ENCODE measurements around the gene KRT73. TPM values are rescaled to one million over a fixed set of nuclear protein-coding genes. Genes with fewer than 3 reads are reported as not detected.

The KRT73 gene
- total and polyA plus RNA-seq, 9 of the 15 experiments (the other 6 are each of a cell fraction or from before 2014, with no cell fraction given) = 0.09 to 0.18 (median 0.13) TPM; not detected in 5

DNA sequence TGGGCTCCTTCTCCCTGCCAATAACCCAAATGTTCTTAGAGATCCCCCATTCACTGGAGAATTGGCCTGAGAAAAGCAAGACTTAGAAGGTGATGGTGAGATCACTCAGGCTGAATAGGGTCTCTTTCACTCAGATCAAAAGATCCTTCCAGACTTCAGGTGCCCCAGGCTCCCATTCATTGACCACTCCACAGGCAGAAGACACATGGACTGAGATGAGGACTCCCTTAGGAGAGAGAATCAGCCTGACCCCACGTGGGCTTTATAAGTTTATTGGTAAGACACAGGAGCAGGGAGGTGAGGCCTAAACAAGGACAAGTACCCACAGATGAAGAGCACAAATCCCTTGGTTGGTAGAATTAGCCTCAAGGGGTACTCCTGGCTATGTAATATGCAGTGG is 11.0 kb downstream of the KRT73 start:
- CTCF ChIA-PET (ENCODE audit: low intra/inter-chr PET ratio) = no interaction called here
- FAIRE-seq = no peak

DNA sequence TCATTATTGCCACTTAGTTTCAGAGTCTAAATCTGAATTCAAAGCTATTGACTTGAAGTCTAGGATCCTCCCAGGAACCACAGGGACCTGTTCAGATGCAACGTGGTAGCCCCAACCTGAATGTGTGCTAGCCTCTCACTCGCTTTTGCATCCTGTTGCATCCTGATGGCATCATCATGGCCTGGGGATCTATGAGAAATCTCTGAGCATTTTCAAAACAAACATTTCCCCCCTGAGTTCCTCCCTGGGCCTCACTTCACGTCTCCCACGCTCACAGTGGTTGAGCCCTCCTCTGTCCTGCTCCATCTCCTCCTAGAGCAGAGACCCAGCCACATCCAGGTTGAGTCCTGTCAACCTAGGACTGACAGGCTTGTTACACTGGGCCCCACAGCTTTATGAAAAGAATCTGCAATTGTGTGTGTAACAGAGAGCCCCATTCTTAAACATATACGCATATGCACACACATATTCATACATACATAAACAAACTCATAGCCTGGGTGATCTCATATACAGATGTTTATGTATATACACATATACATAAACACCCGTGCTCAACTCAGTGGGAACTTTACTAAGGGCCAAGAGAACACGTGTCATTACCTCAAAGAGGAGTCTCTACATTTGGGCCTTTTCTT is 11.7 kb downstream of the KRT73 start:
- ChIA-PET POLR2A (interaction anchor here (0.5 kb wide), 1 partner anchor 300 kb away, joined by 4 read pairs; no protein-coding TSS in a partner anchor), CTCF (ENCODE audit: low intra/inter-chr PET ratio) (no interaction called here)
- in situ Hi-C loops (cut with MboI) (no loop called here), intact Hi-C loops (cut with micrococcal nuclease) (no loop called here)
- H3K9me1 ChIP-seq (ENCODE audit: control insufficient read depth, insufficient read depth, low read length) = no peaks in the 10 kb centered on the region
- no peaks in the 10 kb centered on the region for H4K20me1 ChIP-seq (replicated peaks; ENCODE audit: control insufficient read depth, insufficient read depth, low read length)
- no peak for FAIRE-seq
- no peak for DNase-seq (ENCODE audit: extremely low read depth in 1 of 4, low spot score in 3 of 4)
- ATAC-seq = no peak; the same call in 2 of the 3 replicates
- whole genome bisulfite sequencing (ENCODE audit: insufficient coverage, low coverage, missing lambda C conversion rate) = 19% methylated on average over 7 of the region's 7 CpGs
- no peak overlapping the region for H3K4me2 ChIP-seq (ENCODE audit: insufficient read depth, low read length)
- H3K4me3 ChIP-seq = no peak overlapping the region
- no peaks in the 10 kb centered on the region for H3K36me3 ChIP-seq (ENCODE audit: control insufficient read depth, insufficient read depth, low read length)
- H3K27ac ChIP-seq (ENCODE audit: extremely low read depth, low read depth, low read length) = no peak overlapping the region
- H3K9ac ChIP-seq (ENCODE audit: insufficient read depth in 1 of 2, low read depth in 2 of 2, low read length in 2 of 2) = no peak overlapping the region
- no peaks in the 10 kb centered on the region for H3K79me2 ChIP-seq (ENCODE audit: control insufficient read depth, insufficient read depth, low read length)
- peaks cover 0 to 17% of the 10 kb centered on the region in 2 experiments; a peak in 3 of 5 replicates for H3K27me3 ChIP-seq (ENCODE audit: control insufficient read depth in 2 of 2, insufficient read depth in 2 of 2, low read length in 2 of 2)
- BruUV-seq (replicated peaks) = no TSS peak
- H3K4me1 ChIP-seq (replicated peaks in 1 of 2; ENCODE audit: control insufficient read depth in 2 of 2, insufficient read depth in 2 of 2, low read length in 2 of 2) = peaks cover 6 to 7% of the 10 kb centered on the region in 2 experiments; a peak in 4 of 5 replicates
- no peak overlapping the region for H2AFZ ChIP-seq (ENCODE audit: low read depth, low read length)
- H3K9me3 ChIP-seq (replicated peaks; ENCODE audit: control insufficient read depth, insufficient read depth, low read depth, low read length) = no peaks in the 10 kb centered on the region
- TF ChIP-seq ZNF561 (CRISPR knock-in tag; conservative IDR thresholded peaks at IDR 0.05) (no peak), NFATC3 (IDR thresholded peaks at IDR 0.05) (no peak), KAT2B (IDR thresholded peaks at IDR 0.05; ENCODE audit: low read depth, low read length) (no peak), ZNF224 (CRISPR knock-in tag; IDR thresholded peaks at IDR 0.05) (no peak), EGR1 (conservative IDR thresholded peaks at IDR 0.05) (no peak), ZNF764 (CRISPR knock-in tag; IDR thresholded peaks at IDR 0.05; ENCODE audit: low read depth) (no peak), ZBTB17 (CRISPR knock-in tag; IDR thresholded peaks at IDR 0.05) (no peak), CAMTA2 (CRISPR knock-in tag; conservative IDR thresholded peaks at IDR 0.05) (no peak), ETS2 (tag; IDR thresholded peaks at IDR 0.05; ENCODE audit: borderline replicate concordance, poor library complexity, severe bottlenecking) (no peak), GATAD2A (IDR thresholded peaks at IDR 0.05) (no peak)
- TF ChIP-seq, protein P1, sequence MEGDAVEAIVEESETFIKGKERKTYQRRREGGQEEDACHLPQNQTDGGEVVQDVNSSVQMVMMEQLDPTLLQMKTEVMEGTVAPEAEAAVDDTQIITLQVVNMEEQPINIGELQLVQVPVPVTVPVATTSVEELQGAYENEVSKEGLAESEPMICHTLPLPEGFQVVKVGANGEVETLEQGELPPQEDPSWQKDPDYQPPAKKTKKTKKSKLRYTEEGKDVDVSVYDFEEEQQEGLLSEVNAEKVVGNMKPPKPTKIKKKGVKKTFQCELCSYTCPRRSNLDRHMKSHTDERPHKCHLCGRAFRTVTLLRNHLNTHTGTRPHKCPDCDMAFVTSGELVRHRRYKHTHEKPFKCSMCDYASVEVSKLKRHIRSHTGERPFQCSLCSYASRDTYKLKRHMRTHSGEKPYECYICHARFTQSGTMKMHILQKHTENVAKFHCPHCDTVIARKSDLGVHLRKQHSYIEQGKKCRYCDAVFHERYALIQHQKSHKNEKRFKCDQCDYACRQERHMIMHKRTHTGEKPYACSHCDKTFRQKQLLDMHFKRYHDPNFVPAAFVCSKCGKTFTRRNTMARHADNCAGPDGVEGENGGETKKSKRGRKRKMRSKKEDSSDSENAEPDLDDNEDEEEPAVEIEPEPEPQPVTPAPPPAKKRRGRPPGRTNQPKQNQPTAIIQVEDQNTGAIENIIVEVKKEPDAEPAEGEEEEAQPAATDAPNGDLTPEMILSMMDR (IDR thresholded peaks at IDR 0.05 in 2 of 3, conservative IDR thresholded peaks at IDR 0.05 in 1 of 3; ENCODE audit: insufficient read depth in 2 of 3, low read depth in 1 of 3, low read length in 3 of 3) = no peak
- TF ChIP-seq, protein P2, sequence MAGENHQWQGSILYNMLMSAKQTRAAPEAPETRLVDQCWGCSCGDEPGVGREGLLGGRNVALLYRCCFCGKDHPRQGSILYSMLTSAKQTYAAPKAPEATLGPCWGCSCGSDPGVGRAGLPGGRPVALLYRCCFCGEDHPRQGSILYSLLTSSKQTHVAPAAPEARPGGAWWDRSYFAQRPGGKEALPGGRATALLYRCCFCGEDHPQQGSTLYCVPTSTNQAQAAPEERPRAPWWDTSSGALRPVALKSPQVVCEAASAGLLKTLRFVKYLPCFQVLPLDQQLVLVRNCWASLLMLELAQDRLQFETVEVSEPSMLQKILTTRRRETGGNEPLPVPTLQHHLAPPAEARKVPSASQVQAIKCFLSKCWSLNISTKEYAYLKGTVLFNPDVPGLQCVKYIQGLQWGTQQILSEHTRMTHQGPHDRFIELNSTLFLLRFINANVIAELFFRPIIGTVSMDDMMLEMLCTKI (IDR thresholded peaks at IDR 0.05; ENCODE audit: partially characterized antibody) = no peak

More for the DNA sequence above, 11.0 kb downstream of the KRT73 start:
- Histone ChIP-seq H3K79me2 (ENCODE audit: control insufficient read depth, insufficient read depth, low read length) (no peaks in the 10 kb centered on the region), H3K9ac (ENCODE audit: insufficient read depth in 1 of 2, low read depth in 2 of 2, low read length in 2 of 2) (no peak overlapping the region), H3K9me1 (ENCODE audit: control insufficient read depth, insufficient read depth, low read length) (no peaks in the 10 kb centered on the region), H2AFZ (ENCODE audit: low read depth, low read length) (no peak overlapping the region), H3K27ac (ENCODE audit: extremely low read depth, low read depth, low read length) (no peak overlapping the region), H3K27me3 (ENCODE audit: control insufficient read depth in 2 of 2, insufficient read depth in 2 of 2, low read length in 2 of 2) (peaks cover 0 to 15% of the 10 kb centered on the region in 2 experiments; a peak in 2 of 5 replicates), H3K4me1 (replicated peaks in 1 of 2; ENCODE audit: control insufficient read depth in 2 of 2, insufficient read depth in 2 of 2, low read length in 2 of 2) (peaks cover 6 to 7% of the 10 kb centered on the region in 2 experiments; a peak in 4 of 5 replicates), H3K4me3 (no peak overlapping the region), H3K9me3 (replicated peaks; ENCODE audit: control insufficient read depth, insufficient read depth, low read depth, low read length) (no peaks in the 10 kb centered on the region), H3K4me2 (ENCODE audit: insufficient read depth, low read length) (no peak overlapping the region), H3K36me3 (ENCODE audit: control insufficient read depth, insufficient read depth, low read length) (no peaks in the 10 kb centered on the region), H4K20me1 (replicated peaks; ENCODE audit: control insufficient read depth, insufficient read depth, low read length) (no peaks in the 10 kb centered on the region)
- no peak for ATAC-seq
- intact Hi-C loops (cut with micrococcal nuclease) = no loop called here
- in situ Hi-C loops (cut with MboI) = no loop called here
- POLR2A ChIA-PET = interaction anchor here (1.4 kb wide), 1 partner anchor 10 kb away, joined by 4 read pairs; no protein-coding TSS in a partner anchor
- no peak for DNase-seq (ENCODE audit: extremely low read depth in 1 of 4, low spot score in 3 of 4)
- BruUV-seq (replicated peaks) = no TSS peak
- 8% methylated on average over 1 of the region's 1 CpG for WGBS (ENCODE audit: insufficient coverage, low coverage, missing lambda C conversion rate)
- TF ChIP-seq ZNF239 (CRISPR knock-in tag; IDR thresholded peaks at IDR 0.05) (no peak), ZNF584 (CRISPR knock-in tag; IDR thresholded peaks at IDR 0.05; ENCODE audit: low read depth) (peak; percentile 52; the same call in 1 of the 2 replicates), ZBTB1 (CRISPR knock-in tag; IDR thresholded peaks at IDR 0.05; ENCODE audit: borderline replicate concordance, low read depth) (no peak)
